GM12801 (cell line): ENCODE measurements around the gene TNFRSF1B.

Experiments
- TF ChIP-seq, protein P1 (sequence below): IDR thresholded peaks from one replicate; pipeline ENCODE4 v1.5.1; 2011; ENCODE audit warnings: control low read depth; ENCODE audit not compliant: insufficient read length; ENCODE audit errors: extremely low read depth

The TNFRSF1B gene

DNA sequence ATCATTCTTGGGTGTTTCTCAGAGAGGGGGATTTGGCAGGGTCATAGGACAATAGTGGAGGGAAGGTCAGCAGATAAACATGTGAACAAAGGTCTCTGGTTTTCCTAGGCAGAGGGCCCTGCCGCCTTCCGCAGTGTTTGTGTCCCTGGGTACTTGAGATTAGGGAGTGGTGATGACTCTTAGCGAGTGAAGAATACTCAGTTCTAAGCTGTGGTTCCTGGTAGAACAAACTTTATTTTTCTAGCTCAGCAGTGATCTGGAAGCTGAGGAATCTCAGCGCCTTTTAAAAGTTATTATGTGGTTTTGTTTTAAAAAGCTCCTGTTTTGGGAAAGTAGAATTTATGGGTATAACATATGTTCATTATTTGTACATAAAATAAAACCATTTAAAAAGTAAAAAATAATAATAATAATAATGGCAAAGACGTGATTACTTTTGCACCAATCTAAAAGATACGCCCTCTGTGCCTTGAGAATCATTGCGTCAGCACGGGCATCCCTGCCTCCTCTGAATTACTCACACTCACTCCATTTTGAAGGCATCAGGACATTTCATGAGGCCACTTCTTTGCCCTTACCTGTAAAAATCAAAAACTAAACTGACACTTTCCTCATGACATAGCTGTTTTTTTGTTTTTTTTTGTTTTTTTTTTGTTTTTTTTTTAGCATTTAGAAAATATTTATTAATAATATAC is 29.7 kb upstream of the TNFRSF1B start:
- TF ChIP-seq, protein P1, sequence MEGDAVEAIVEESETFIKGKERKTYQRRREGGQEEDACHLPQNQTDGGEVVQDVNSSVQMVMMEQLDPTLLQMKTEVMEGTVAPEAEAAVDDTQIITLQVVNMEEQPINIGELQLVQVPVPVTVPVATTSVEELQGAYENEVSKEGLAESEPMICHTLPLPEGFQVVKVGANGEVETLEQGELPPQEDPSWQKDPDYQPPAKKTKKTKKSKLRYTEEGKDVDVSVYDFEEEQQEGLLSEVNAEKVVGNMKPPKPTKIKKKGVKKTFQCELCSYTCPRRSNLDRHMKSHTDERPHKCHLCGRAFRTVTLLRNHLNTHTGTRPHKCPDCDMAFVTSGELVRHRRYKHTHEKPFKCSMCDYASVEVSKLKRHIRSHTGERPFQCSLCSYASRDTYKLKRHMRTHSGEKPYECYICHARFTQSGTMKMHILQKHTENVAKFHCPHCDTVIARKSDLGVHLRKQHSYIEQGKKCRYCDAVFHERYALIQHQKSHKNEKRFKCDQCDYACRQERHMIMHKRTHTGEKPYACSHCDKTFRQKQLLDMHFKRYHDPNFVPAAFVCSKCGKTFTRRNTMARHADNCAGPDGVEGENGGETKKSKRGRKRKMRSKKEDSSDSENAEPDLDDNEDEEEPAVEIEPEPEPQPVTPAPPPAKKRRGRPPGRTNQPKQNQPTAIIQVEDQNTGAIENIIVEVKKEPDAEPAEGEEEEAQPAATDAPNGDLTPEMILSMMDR: no peak

DNA sequence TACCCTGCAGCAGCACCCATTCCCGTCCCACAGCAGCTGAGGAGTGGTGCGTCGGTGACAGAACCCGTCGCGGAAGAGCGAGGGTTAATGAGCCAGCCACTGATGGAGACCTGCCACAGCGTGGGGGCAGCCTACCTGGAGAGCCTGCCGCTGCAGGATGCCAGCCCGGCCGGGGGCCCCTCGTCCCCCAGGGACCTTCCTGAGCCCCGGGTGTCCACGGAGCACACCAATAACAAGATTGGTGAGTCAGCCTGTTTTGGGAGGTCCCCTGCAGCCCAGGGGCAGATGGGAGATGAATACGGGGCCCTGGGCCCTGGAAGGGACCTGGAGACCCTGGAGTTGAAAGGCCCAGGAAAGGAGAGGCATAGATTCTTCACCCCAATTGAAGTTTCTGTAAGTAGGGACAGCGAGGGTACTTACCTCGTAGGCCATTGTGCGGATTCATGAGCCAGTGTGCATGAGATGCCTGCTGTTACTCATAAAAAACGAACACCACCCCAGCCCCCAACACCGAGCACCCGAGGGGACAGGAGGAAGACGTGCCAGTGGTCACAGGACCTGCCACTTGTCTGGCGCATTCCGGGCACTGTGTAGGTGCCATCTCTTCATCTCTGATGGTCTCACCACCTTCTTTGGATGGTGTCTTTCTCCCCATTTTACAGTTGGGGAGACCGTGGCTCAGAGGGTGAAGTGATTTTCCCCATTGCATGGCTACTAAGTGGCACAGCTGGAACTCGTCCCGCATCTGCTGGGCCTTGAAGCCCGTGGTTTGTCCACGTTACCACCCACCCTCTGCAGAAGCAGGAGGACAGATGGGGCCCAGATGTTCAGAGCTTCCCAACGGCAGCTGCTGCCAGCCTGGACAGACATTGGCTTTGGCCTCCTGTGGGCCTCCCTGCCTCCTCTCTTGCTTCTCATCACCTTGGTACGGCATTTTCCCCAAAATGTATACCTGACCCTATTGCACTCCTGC is 28.3 kb upstream of the TNFRSF1B start:
- TF ChIP-seq, protein P1: no peak

DNA sequence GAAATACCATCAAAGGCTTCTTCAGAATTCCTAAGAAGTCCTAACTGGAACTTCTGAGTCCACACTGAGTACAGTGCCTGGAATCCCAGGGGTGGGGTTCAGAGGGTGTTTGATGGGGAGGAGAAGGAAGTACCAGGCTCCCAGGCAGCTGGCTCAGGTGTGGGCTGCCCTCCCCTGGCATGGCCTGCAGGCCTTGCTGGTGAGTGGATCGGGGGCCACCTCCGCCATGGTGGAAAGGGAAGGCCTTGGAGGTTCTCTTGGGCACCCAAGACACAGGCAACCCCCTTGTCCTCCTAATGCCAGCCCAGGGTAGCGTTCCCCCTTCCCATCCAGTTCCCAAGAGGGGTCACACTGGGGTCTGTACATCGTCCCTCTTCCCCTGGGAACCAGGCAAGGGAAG is 26.8 kb upstream of the TNFRSF1B start:
- TF ChIP-seq, protein P1: no peak

DNA sequence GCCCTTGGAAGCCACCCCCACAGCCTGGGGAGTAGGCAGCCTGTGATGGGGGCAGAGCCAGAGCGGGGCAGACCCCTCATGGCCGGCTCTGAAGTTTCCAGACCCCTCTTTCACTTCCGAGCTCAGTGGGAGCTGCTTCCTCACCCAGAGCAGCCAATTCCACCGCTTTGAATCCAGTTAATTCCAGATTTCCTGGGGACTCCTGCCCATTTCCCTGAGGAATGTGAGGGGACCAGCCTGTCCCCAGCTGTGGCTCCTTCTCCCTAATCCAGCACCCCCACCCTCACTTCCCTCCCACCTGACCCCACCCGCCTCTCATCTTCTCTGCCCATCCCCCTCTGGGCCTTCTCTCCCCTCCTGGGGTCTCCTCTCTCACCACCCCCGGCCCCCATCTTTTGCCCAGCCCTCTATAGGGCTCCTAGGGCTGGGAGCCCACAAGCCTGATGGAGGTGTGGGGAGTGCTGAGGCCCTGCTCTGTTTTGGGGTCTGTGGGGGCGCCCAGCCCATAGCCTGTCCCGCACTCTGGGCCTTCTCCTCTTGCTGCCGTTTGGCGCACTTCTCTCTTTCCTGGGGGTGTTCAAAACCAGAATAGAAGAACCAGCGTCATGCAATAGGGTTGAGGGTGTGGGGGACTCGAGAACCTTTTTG is 26.2 kb upstream of the TNFRSF1B start:
- TF ChIP-seq, protein P1: no peak

DNA sequence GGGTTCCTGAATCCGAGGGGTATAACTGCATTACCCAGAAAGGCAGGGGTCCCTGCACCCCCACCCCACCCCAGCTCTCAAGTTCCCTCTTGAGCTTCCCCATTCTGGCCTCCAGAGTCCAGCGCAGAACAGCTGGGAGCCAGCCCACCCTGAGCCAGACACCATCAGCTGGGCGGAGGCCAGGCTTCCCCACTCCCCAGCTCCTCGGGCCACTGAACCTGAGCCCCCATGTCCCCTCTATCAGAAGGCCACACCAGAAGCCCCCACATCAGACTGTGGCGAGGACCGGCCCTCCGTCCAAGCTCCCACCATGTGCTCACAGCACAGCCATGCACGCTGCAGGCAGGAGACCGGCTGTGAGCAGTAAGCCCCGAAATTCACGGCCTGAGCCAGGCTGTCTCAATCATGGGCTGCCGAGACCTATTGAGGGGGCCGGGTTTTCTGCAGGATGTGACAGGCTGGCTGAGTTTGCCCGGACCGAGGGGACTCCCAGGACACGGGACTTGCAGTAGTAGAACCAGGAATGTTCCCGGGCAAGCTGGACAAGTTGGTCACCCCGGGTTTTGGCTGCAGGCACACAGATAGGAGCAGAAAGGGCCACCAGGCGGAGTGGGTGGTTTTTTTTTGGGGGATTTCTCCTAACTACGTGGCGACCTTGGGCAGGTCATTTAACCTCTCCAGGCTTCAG is 25.5 kb upstream of the TNFRSF1B start:
- TF ChIP-seq, protein P1: no peak

DNA sequence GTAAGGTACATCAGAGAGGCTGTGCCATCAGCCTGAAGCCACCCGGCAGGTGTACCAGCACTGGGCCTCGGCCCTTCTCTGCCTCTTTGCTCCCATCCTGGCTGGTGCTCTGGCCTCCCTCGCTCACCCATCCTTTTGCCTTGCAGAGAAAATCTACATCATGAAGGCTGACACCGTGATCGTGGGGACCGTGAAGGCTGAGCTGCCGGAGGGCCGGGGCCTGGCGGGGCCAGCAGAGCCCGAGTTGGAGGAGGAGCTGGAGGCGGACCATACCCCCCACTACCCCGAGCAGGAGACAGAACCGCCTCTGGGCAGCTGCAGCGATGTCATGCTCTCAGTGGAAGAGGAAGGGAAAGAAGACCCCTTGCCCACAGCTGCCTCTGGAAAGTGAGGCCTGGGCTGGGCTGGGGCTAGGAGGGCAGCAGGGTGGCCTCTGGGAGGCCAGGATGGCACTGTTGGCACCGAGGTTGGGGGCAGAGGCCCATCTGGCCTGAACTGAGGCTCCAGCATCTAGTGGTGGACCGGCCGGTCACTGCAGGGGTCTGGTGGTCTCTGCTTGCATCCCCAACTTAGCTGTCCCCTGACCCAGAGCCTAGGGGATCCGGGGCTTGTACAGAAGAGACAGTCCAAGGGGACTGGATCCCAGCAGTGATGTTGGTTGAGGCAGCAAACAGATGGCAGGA is 24.5 kb upstream of the TNFRSF1B start:
- TF ChIP-seq, protein P1: no peak
